ENCODE data around the gene CCND1.

The CCND1 gene

DNA sequence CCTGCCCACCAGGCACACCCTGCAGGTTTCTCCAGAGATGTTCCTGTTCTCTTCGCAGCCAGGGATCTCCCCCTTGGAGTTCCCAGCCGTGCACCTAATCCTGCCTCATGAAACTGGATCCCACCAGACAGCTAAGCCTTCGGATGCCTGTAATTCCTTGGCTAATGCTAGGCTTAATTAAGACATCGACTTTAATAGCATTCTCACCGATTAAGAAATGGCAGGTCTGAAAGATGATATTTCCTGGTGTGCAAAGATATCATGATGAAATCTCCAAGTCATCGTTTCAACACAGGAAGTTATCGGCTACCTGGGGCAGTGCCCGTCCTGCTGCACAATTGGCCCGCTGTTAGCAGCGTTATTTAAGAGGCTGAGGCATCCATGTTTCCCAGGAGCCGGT, 41.5 kb upstream of the CCND1 start:
- H3K4me3 ChIP-seq (ENCODE audit: low read depth, low read length), result no peak overlapping the region
- TF ChIP-seq, protein P1, sequence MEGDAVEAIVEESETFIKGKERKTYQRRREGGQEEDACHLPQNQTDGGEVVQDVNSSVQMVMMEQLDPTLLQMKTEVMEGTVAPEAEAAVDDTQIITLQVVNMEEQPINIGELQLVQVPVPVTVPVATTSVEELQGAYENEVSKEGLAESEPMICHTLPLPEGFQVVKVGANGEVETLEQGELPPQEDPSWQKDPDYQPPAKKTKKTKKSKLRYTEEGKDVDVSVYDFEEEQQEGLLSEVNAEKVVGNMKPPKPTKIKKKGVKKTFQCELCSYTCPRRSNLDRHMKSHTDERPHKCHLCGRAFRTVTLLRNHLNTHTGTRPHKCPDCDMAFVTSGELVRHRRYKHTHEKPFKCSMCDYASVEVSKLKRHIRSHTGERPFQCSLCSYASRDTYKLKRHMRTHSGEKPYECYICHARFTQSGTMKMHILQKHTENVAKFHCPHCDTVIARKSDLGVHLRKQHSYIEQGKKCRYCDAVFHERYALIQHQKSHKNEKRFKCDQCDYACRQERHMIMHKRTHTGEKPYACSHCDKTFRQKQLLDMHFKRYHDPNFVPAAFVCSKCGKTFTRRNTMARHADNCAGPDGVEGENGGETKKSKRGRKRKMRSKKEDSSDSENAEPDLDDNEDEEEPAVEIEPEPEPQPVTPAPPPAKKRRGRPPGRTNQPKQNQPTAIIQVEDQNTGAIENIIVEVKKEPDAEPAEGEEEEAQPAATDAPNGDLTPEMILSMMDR (IDR thresholded peaks at IDR 0.05; ENCODE audit: low read depth, low read length), result no peak

DNA sequence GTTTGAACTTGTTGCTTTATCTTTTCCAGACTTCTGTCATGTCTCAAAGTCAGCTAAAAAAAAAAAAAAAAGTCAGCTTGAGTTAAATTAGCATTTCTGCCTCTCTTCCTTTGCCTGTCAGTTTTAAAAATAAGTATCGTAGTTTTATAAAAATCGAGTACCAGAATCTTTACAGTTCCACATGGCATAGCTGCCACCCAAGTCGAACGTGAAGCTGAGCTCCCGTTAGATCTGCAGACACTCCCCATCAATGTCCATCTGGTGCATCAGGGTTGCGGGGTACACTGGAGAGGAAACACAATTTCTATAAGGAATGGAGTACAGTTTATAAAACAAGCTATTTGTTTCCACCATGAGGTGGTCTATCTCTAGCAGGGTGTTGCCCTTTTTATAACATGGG, 41.0 kb upstream of the CCND1 start:
- TF ChIP-seq, protein P1 (IDR thresholded peaks at IDR 0.05; ENCODE audit: low read depth, low read length), result no peak
- no peak overlapping the region for H3K4me3 ChIP-seq (ENCODE audit: low read depth, low read length)

DNA sequence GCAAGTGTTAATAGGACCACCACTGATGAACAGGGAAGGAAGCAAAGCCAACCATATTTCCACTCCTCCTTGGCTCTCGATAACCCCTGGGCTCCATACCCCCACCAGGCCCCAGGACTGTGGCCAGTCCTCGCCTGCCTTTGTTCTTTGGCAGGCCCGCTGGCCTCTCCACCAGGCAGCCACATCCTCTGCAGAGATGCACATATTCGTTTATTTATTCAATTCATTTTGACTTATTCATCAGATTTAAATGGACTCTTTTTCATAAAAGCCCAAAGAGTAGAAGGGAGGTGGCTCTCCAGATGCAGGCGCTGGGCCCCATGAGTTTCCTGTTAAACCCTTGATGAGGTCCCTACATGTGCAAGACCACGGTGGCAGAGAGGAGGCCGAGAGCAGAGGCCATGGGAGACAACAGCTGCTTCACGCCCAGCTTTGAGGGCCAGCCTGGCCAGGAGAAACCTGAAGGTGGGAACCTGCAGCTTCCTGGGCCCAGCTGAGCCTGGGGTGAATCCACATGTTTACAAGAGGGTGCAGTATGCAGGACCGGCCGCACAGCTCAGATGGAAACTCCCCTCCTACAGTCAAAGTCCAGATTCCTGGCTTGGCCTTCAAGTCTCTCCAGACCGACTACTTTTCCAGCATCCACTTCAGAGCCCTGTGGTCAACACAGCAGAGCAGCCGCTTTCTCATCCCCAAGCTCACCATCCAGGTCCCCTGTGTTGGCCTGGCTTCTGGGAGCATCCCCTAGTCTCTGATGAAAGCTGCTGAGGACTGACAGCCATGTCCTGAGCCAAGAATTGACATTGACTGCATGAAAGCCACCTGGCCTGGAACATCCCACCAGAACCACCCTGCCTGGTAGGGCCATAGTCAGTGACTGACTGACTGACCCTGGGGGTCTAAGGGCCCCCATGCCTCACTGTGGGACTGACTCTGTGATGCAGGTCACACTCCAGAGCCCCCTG, 39.7 kb upstream of the CCND1 start:
- H3K4me3 ChIP-seq (ENCODE audit: low read depth, low read length), result no peak overlapping the region
- TF ChIP-seq, protein P1 (IDR thresholded peaks at IDR 0.05; ENCODE audit: low read depth, low read length), result no peak

DNA sequence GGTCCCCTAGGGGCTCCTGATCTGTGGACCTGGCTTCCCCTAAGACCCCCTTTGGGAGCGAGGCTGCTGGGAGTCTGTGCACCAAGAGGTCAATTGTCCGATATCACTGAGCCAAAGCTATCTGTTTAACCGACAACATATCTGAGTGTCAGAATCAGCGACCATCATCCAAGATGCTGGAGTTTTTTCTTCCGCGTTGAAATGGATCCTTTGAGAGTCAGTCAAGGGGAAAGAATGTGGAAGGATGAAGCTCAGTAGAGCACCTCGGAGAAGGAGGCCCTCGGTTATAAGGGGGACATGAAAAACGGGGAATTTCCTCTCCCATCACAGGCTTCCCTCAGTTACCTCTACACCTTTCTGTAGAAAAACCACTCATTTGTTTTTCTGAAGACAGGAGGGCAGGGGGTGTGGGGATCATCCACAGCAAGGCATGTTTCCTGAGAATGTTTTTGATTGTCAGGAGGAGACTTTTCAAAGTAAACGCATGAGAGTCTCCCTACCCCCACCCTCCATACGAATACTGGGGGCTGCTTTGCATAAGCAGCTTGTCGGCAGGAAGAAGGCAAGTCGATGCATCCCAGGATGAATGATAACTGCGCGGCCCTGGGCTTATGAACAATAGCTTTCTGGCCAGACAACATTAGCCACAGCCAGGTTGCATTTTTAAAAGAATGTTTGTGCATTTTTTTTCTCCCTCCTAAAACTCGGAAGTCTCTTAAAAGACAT, 37.7 kb upstream of the CCND1 start:
- TF ChIP-seq, protein P1 (IDR thresholded peaks at IDR 0.05; ENCODE audit: low read depth, low read length), result no peak

DNA sequence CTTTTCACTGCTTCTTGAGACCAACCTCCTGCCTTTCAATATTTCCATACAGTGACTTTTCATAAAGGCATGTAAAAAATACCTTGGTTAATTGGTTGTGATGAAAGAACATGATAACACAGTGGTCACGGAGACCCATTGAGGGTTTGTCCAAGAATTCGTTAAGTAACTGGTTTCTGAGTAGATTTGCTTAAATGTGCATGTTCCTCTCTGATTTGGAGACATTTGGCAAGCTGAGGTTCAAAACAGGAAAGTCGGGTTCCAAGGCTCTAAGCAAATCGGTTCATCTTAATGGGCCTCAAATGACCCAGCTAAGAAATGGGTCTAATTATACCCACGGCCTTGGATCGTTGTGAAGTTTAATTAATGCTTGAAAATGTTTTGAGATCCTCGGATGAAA, 36.9 kb upstream of the CCND1 start:
- TF ChIP-seq, protein P1 (IDR thresholded peaks at IDR 0.05; ENCODE audit: low read depth, low read length), result no peak
- H3K4me3 ChIP-seq (ENCODE audit: low read depth, low read length), result no peak overlapping the region

More for the DNA sequence above, 37.7 kb upstream of the CCND1 start:
- no peak overlapping the region for H3K4me3 ChIP-seq (ENCODE audit: low read depth, low read length)

DNA sequence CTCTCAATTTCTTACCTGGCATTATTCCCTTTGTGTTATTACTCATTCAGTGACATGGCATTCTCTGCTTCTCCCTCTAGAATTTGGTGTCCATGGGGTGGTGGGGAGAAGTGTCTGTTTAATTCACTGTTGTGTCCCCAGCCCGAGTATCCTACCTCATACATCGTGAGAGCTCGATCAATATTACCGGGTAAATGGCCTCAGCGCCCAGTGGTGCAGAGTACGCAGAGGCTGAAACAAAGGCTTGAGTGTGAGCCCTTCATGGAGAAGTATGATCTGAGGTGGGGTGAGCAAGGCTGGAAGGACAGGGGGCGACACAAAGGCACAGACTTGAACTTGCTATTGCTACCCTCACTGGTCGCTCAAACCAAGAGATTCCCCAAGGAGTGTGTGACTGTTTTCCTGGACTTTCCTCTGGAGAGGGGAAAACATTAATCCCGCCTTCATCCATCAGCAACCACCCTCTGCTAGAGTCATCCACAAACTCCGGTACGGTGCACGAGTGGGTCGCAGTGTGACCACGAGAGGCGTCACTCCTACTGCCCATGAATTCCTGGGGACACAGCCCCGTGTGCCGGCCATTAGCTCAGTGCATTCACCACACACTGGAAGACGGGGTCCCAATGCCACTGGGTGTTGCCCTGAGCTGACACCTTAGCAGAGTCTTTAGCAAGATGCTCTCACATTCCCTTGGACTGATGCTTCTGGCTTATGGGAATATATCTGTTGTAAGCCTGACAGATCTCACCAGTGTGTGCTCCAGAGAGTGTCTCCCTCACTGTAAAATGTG, 35.0 kb upstream of the CCND1 start:
- no peak overlapping the region for H3K4me3 ChIP-seq (ENCODE audit: low read depth, low read length)
- TF ChIP-seq, protein P1 (IDR thresholded peaks at IDR 0.05; ENCODE audit: low read depth, low read length), result no peak

Measured in WI38 (cell line).